ENCODE measurements around the gene LHFPL3. TPM values are rescaled to one million over a fixed set of nuclear protein-coding genes. Genes with fewer than 3 reads are reported as not detected.

The LHFPL3 gene
- total RNA-seq, 1 experiment from 2014 or later, result not detected

DNA sequence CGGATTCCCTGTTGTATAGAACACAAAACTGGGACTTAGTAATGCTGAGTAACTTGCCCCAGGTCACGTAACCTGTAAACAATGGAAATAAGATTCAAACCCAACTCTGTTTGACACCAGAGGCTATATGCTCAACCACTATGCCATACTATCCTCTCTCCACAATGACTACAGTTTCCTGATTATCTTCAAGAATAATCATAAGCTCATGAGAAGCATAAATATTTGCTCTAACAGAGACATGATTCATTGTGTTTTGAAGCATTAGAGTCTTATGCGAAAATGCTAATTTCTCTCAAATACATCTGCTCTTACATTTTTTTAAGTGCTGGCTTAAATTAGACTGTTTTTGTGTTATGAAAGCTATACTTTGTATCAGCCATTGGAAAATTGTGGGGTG lies 241.3 kb downstream of the LHFPL3 start:
- no peak overlapping the region for H2BK5ac ChIP-seq (ENCODE audit: insufficient read length, low read length)
- H3K27me3 Mint-ChIP-seq (ENCODE audit: low read depth), result peaks cover 4% of the 10 kb centered on the region
- no peak overlapping the region for H3K4ac ChIP-seq (ENCODE audit: low read depth, low read length)
- no peak overlapping the region for H3K4me2 ChIP-seq (ENCODE audit: insufficient read depth, insufficient read length, low read length)
- no peak overlapping the region for H3K18ac ChIP-seq (ENCODE audit: insufficient read length, low read depth, low read length)
- no CpG with 5 or more reads among the region's 3 CpGs for WGBS (ENCODE audit: extremely low coverage, insufficient read length, low lambda C conversion rate)
- no peak overlapping the region for H4K5ac ChIP-seq (ENCODE audit: insufficient read length, low read depth, low read length)
- no peak overlapping the region for H3K4me3 Mint-ChIP-seq
- H2BK20ac ChIP-seq (ENCODE audit: low read depth, low read length, poor library complexity, severe bottlenecking), result no peak overlapping the region
- H3K27ac ChIP-seq (ENCODE audit: insufficient read length, low read depth, low read length), result no peak overlapping the region
- H3K23me2 ChIP-seq (ENCODE audit: insufficient read length, low read depth, low read length, poor library complexity, severe bottlenecking), result no peaks in the 10 kb centered on the region
- H3K27me3 ChIP-seq (ENCODE audit: insufficient read depth, low read length), result no peaks in the 10 kb centered on the region
- H2AFZ ChIP-seq (ENCODE audit: low read length), result no peak overlapping the region
- H3K4me1 Mint-ChIP-seq, result no peaks in the 10 kb centered on the region
- H4K20me1 ChIP-seq (ENCODE audit: control insufficient read depth, insufficient read depth, insufficient read length), result no peaks in the 10 kb centered on the region
- peaks cover 0 to 2% (median 0%) of the 10 kb centered on the region in 3 experiments; a peak in 1 of 7 replicates for H3K36me3 Mint-ChIP-seq (ENCODE audit: insufficient read depth in 1 of 3, low read depth in 3 of 3)
- H2BK120ac ChIP-seq (ENCODE audit: low read depth, low read length, poor library complexity, severe bottlenecking), result no peak overlapping the region
- no peak overlapping the region for H3K9ac ChIP-seq (ENCODE audit: extremely low read depth, insufficient read length, low read length)
- H2BK15ac ChIP-seq (ENCODE audit: low read depth, low read length), result no peak overlapping the region
- no peak for DNase-seq
- H4K8ac ChIP-seq (replicated peaks; ENCODE audit: insufficient read length, low read depth, low read length), result no peak overlapping the region
- H3K14ac ChIP-seq (ENCODE audit: insufficient read depth, low read length), result no peak overlapping the region
- H3K9me3 ChIP-seq (ENCODE audit: control insufficient read depth, low read depth, low read length), result no peaks in the 10 kb centered on the region
- H3K23ac ChIP-seq (ENCODE audit: insufficient read length, low read depth, low read length), result no peak overlapping the region
- H3K56ac ChIP-seq (ENCODE audit: insufficient read length, low read depth, low read length), result no peak overlapping the region
- H3K4me1 ChIP-seq (ENCODE audit: insufficient read depth, low read length), result no peaks in the 10 kb centered on the region
- no peaks in the 10 kb centered on the region for H3K79me1 ChIP-seq (ENCODE audit: insufficient read depth, low read depth, low read length, poor library complexity, severe bottlenecking)
- no peaks in the 10 kb centered on the region for H3K79me2 ChIP-seq (ENCODE audit: insufficient read depth, low read length)
- no peak overlapping the region for H2AK5ac ChIP-seq (ENCODE audit: insufficient read length, low read length)
- H3K27ac Mint-ChIP-seq, result no peak overlapping the region
- no peak overlapping the region for H2BK12ac ChIP-seq (ENCODE audit: insufficient read length, low read depth, low read length)
- no peak overlapping the region for H3T11ph ChIP-seq (ENCODE audit: low read length)
- no peak for TF ChIP-seq CTCF (conservative IDR thresholded peaks at IDR 0.05)
- H3K9me3 Mint-ChIP-seq, result peaks cover 0 to 4% of the 10 kb centered on the region in 2 experiments; a peak in 2 of 5 replicates
- no peak overlapping the region for H4K91ac ChIP-seq (ENCODE audit: insufficient read length, low read depth, low read length)
